Panc1 (cell line): ENCODE results near the gene SPTLC2.

ENCODE experiments used
- POLR2AphosphoS5 ChIP-seq: IDR thresholded peaks from 2 replicates; pipeline ENCODE4 v1.6.1; 2012; ENCODE audit warnings: mild to moderate bottlenecking, low read depth, low read length, moderate library complexity
- TF ChIP-seq, protein P1 (sequence below): fragments of 450-650 bp; IDR thresholded peaks from 2 replicates; pipeline ENCODE4 v1.5.1; 2017; ENCODE audit warnings: mild to moderate bottlenecking
- TF ChIP-seq, protein P2 (sequence below), 2 experiments: IDR thresholded peaks; 2 replicates each; pipeline ENCODE4 v1.6.1; 2011 to 2012; ENCODE audit warnings: low read depth in 2 of 2, control low read depth in 1 of 2, low read length in 1 of 2, mild to moderate bottlenecking in 1 of 2, moderate library complexity in 1 of 2; ENCODE audit not compliant: insufficient read depth in 1 of 2

DNA sequence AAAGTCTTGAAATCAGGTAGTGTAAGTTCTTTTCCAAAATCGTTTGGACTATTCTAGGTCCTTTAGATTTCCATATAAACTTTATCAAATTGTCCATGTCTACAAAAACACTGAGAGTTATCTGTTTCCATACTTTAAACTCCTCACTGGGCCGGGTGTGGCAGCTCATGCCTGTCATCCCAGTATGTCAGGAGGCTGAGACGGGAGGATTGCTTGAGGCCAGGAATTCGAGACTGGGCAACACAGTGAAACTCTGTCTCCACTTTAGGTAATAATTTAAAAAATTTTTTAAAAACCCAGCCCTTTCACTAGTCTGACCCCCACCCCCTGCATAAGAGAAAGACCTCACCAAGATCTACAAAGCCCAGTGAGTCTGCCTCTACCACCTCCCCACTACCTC, 111.4 kb downstream of the SPTLC2 start:
- TF ChIP-seq, protein P1, sequence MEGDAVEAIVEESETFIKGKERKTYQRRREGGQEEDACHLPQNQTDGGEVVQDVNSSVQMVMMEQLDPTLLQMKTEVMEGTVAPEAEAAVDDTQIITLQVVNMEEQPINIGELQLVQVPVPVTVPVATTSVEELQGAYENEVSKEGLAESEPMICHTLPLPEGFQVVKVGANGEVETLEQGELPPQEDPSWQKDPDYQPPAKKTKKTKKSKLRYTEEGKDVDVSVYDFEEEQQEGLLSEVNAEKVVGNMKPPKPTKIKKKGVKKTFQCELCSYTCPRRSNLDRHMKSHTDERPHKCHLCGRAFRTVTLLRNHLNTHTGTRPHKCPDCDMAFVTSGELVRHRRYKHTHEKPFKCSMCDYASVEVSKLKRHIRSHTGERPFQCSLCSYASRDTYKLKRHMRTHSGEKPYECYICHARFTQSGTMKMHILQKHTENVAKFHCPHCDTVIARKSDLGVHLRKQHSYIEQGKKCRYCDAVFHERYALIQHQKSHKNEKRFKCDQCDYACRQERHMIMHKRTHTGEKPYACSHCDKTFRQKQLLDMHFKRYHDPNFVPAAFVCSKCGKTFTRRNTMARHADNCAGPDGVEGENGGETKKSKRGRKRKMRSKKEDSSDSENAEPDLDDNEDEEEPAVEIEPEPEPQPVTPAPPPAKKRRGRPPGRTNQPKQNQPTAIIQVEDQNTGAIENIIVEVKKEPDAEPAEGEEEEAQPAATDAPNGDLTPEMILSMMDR = no peak
- TF ChIP-seq, protein P2, sequence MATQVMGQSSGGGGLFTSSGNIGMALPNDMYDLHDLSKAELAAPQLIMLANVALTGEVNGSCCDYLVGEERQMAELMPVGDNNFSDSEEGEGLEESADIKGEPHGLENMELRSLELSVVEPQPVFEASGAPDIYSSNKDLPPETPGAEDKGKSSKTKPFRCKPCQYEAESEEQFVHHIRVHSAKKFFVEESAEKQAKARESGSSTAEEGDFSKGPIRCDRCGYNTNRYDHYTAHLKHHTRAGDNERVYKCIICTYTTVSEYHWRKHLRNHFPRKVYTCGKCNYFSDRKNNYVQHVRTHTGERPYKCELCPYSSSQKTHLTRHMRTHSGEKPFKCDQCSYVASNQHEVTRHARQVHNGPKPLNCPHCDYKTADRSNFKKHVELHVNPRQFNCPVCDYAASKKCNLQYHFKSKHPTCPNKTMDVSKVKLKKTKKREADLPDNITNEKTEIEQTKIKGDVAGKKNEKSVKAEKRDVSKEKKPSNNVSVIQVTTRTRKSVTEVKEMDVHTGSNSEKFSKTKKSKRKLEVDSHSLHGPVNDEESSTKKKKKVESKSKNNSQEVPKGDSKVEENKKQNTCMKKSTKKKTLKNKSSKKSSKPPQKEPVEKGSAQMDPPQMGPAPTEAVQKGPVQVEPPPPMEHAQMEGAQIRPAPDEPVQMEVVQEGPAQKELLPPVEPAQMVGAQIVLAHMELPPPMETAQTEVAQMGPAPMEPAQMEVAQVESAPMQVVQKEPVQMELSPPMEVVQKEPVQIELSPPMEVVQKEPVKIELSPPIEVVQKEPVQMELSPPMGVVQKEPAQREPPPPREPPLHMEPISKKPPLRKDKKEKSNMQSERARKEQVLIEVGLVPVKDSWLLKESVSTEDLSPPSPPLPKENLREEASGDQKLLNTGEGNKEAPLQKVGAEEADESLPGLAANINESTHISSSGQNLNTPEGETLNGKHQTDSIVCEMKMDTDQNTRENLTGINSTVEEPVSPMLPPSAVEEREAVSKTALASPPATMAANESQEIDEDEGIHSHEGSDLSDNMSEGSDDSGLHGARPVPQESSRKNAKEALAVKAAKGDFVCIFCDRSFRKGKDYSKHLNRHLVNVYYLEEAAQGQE (IDR thresholded peaks at IDR 0.05; ENCODE audit: insufficient read depth in 1 of 2, low read depth in 2 of 2, low read length in 1 of 2) = no peak
- no peak for TF ChIP-seq POLR2AphosphoS5
